ENCODE measurements around the gene PEX10. TPM values are rescaled to one million over a fixed set of nuclear protein-coding genes. Genes with fewer than 3 reads are reported as not detected.

PEX10 gene
- total and polyA plus RNA-seq, 10 of the 15 experiments (the other 5 are each of a cell fraction or from before 2014, with no cell fraction given): 0.24 to 24.9 (median 16.8) TPM; not detected in 1

DNA sequence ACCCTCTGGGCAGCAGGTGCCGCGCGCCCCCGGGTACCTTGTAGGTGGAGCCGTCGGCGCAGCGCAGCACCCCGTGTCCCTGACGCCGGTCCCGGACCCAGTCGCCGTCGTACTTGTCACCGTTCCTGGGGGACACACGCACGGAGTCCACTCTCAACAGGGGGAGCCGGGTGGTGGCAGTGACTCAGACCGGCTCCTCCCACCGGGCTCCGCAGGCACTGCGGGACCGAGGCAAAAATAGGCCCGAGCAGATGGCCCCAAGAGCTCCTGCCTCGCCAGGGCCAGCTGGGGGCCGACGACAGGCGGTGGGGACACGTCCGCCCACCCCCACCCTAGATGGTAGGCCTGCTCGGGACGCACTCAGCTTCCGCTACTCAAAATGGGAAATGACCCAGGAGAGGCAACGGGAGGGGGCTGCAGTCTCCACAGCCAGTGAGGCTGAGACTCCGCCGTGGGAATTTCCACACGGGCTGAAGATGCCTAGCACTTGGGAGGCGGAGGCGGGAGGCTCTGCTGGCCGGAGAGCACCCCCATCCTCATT lies 27.4 kb downstream of the PEX10 start:
- Histone ChIP-seq H3K9ac (ENCODE audit: control insufficient read depth, insufficient read depth, low read length) (no peak overlapping the region), H2AFZ (ENCODE audit: control insufficient read depth, low read depth, low read length) (no peak overlapping the region), H3K9me3 (replicated peaks; ENCODE audit: control insufficient read depth, insufficient read depth, low read length) (no peaks in the 10 kb centered on the region), H3K27ac (ENCODE audit: control insufficient read depth, insufficient read depth) (no peak overlapping the region), H3K4me3 (no peak overlapping the region), H3K4me1 (ENCODE audit: control insufficient read depth, insufficient read depth, low read length) (peaks cover 27% of the 10 kb centered on the region), H3K79me2 (ENCODE audit: control insufficient read depth, insufficient read depth, low read length) (peaks cover 8% of the 10 kb centered on the region; the same call in 1 of the 2 replicates), H3K27me3 (replicated peaks in 1 of 2; ENCODE audit: control insufficient read depth in 2 of 2, insufficient read depth in 2 of 2, low read length in 1 of 2) (no peaks in the 10 kb centered on the region), H3K36me3 (ENCODE audit: control insufficient read depth in 2 of 2, insufficient read depth in 2 of 2, low read length in 1 of 2) (no peaks in the 10 kb centered on the region; a peak in 1 of 4 replicates), H4K20me1 (ENCODE audit: control insufficient read depth, insufficient read depth) (no peaks in the 10 kb centered on the region), H3K4me2 (ENCODE audit: control insufficient read depth, insufficient read depth) (no peak overlapping the region)
- DNase-seq (ENCODE audit: low read depth, low spot score) (no peak), ATAC-seq (no peak), FAIRE-seq (no peak)
- no peak for TF ChIP-seq POU2F2 (IDR thresholded peaks at IDR 0.05; ENCODE audit: borderline replicate concordance, low read depth, low read length)
- intact Hi-C loops (cut with micrococcal nuclease; ENCODE audit: unreplicated experiment) (no loop called here), in situ Hi-C loops (cut with MboI) (loop anchor here (5.0 kb wide), 1 partner anchor 193 kb away; the partner anchor contains the start of gene FAAP20)
- ChIA-PET CTCF (interaction anchor here (2.4 kb wide), 1 partner anchor 190 kb away, joined by 14 read pairs; the partner anchor contains the start of gene FAAP20), RAD21 (ENCODE audit: unreplicated experiment) (no interaction called here), POLR2A (no interaction called here), SMC1A (ENCODE audit: uncharacterized antibody, unreplicated experiment) (no interaction called here)
- 80% methylated on average over 27 of the region's 41 CpGs for WGBS (ENCODE audit: insufficient coverage, insufficient replicate concordance, low lambda C conversion rate, missing lambda C conversion rate)
- no TSS peak for BruUV-seq (replicated peaks)

DNA sequence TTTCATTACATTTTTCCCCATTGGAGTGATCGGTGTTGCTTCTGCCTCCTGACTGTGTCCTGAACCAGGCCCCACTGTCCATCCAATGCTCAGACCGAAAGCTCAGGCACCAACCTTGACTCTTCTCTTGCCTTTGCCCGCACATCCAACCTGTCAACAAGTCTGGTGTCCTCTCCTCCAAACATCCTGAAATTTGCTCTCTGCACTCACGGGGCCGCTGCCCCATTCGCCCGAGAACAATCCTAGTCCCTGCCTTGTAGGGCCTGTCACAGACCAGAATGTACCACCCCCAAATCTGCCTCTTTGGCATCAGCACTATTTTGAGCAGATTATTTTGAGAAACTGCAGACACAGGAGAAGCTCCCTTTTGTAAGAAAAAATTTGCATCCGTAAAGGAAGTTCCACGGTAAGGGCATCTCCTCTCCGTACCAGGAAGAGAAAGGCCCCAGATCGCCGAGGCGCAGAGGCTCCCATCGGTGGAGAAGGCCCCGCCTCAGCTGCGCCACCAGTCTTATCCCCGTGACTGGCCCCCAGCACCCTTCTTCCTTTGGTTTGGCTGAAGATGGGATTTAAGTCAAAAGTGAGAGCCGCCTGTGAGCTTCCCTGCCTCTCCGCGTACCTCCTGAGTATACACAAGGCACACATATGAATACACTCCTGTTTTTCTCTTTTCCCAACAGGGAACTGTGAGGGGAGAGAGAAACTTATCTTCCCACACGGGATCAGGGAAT lies 28.1 kb downstream of the PEX10 start:
- ChIA-PET CTCF (interaction anchor here (0.6 to 2.4 kb wide), 2 partner anchors 189 to 244 kb away, joined by 3 to 14 read pairs; partner anchors contain the start of gene FAAP20), POLR2A (interaction anchor here (0.8 kb wide), 1 partner anchor 185 kb away, joined by 9 read pairs; no protein-coding TSS in a partner anchor), RAD21 (ENCODE audit: unreplicated experiment) (interaction anchor here (1.3 kb wide), 1 partner anchor 189 kb away, joined by 3 read pairs; the partner anchor contains the start of gene FAAP20), SMC1A (ENCODE audit: uncharacterized antibody, unreplicated experiment) (no interaction called here)
- Histone ChIP-seq H3K9ac (ENCODE audit: control insufficient read depth, insufficient read depth, low read length) (no peak overlapping the region), H3K4me1 (ENCODE audit: control insufficient read depth, insufficient read depth, low read length) (peaks cover 27% of the 10 kb centered on the region), H3K36me3 (ENCODE audit: control insufficient read depth in 2 of 2, insufficient read depth in 2 of 2, low read length in 1 of 2) (no peaks in the 10 kb centered on the region; a peak in 1 of 4 replicates), H3K4me2 (ENCODE audit: control insufficient read depth, insufficient read depth) (no peak overlapping the region), H3K4me3 (no peak overlapping the region), H3K27me3 (replicated peaks in 1 of 2; ENCODE audit: control insufficient read depth in 2 of 2, insufficient read depth in 2 of 2, low read length in 1 of 2) (no peaks in the 10 kb centered on the region), H4K20me1 (ENCODE audit: control insufficient read depth, insufficient read depth) (no peaks in the 10 kb centered on the region), H3K27ac (ENCODE audit: control insufficient read depth, insufficient read depth) (no peak overlapping the region), H2AFZ (ENCODE audit: control insufficient read depth, low read depth, low read length) (no peak overlapping the region), H3K9me3 (replicated peaks; ENCODE audit: control insufficient read depth, insufficient read depth, low read length) (no peaks in the 10 kb centered on the region), H3K79me2 (ENCODE audit: control insufficient read depth, insufficient read depth, low read length) (peaks cover 6% of the 10 kb centered on the region; the same call in 1 of the 2 replicates)
- no TSS peak for BruUV-seq (replicated peaks)
- no peak for ATAC-seq
- intact Hi-C loops (cut with micrococcal nuclease; ENCODE audit: unreplicated experiment) (no loop called here), in situ Hi-C loops (cut with MboI) (no loop called here)
- 88% methylated on average over 21 of the region's 21 CpGs for WGBS (ENCODE audit: insufficient coverage, insufficient replicate concordance, low lambda C conversion rate, missing lambda C conversion rate)
- no peak for FAIRE-seq
- no peak for TF ChIP-seq TAF1 (IDR thresholded peaks at IDR 0.05; ENCODE audit: borderline replicate concordance, low read depth, low read length)
- TF ChIP-seq SUZ12 (IDR thresholded peaks at IDR 0.05; ENCODE audit: unreplicated experiment): no peak
- no peak for TF ChIP-seq ZZZ3 (IDR thresholded peaks at IDR 0.05; ENCODE audit: control insufficient read depth, insufficient read length, low read depth)
- TF ChIP-seq SREBF1 (IDR thresholded peaks at IDR 0.05; ENCODE audit: low read length): no peak
- TF ChIP-seq SREBF2 (IDR thresholded peaks at IDR 0.05; ENCODE audit: low read length): no peak
- TF ChIP-seq, protein P1, sequence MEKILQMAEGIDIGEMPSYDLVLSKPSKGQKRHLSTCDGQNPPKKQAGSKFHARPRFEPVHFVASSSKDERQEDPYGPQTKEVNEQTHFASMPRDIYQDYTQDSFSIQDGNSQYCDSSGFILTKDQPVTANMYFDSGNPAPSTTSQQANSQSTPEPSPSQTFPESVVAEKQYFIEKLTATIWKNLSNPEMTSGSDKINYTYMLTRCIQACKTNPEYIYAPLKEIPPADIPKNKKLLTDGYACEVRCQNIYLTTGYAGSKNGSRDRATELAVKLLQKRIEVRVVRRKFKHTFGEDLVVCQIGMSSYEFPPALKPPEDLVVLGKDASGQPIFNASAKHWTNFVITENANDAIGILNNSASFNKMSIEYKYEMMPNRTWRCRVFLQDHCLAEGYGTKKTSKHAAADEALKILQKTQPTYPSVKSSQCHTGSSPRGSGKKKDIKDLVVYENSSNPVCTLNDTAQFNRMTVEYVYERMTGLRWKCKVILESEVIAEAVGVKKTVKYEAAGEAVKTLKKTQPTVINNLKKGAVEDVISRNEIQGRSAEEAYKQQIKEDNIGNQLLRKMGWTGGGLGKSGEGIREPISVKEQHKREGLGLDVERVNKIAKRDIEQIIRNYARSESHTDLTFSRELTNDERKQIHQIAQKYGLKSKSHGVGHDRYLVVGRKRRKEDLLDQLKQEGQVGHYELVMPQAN (conservative IDR thresholded peaks at IDR 0.05): no peak
- TF ChIP-seq HDAC2 (IDR thresholded peaks at IDR 0.05): no peak
- TF ChIP-seq BHLHE40 (IDR thresholded peaks at IDR 0.05; ENCODE audit: borderline replicate concordance in 1 of 2, low read depth in 2 of 2, low read length in 1 of 2): no peak
- no peak for DNase-seq (ENCODE audit: low read depth, low spot score)
